Uterus (tissue), 4 donors: Measurements from ENCODE around the gene CACNA2D1. TPM values are rescaled to one million over a fixed set of nuclear protein-coding genes. Genes with fewer than 3 reads are reported as not detected.

Experiments used
- DNase-seq, 2 donors: peaks; one replicate each; pipeline ENCODE4 v3.0.0-alpha.2; 2019 to 2020
- H3K27ac ChIP-seq, 2 donors: fragments of 200-600 bp; sonication (generic); 1 replicate in 1 of 2; 2 replicates in 1 of 2; pipeline ENCODE4 v1.5.1; 2016 to 2018
- H3K27me3 ChIP-seq, 2 donors: fragments of 200-600 bp; sonication (generic); one replicate each; pipeline ENCODE4 v1.5.1; 2018 to 2019; ENCODE audit warnings: control low read depth in 1 of 2
- H3K36me3 ChIP-seq, 2 donors: fragments of 200-600 bp; sonication (generic); one replicate each; pipeline ENCODE4 v1.5.1; 2019; ENCODE audit warnings: control low read depth in 1 of 2
- H3K4me1 ChIP-seq, 2 donors: fragments of 200-600 bp; sonication (generic); one replicate each; pipeline ENCODE4 v1.5.1; 2018 to 2019; ENCODE audit warnings: control low read depth in 1 of 2
- H3K4me3 ChIP-seq, 2 donors: fragments of 200-600 bp; sonication (generic); 1 replicate in 1 of 2; 2 replicates in 1 of 2; pipeline ENCODE4 v1.5.1; 2018 to 2019; ENCODE audit warnings: mild to moderate bottlenecking in 1 of 2
- H3K9me3 ChIP-seq, 2 donors: fragments of 200-600 bp; sonication (generic); one replicate each; pipeline ENCODE4 v1.5.1; 2019; ENCODE audit warnings: control low read depth in 1 of 2
- CTCF ChIP-seq, 4 experiments: fragments of 200-600 bp in 2 of 4; fragments of 450-650 bp in 2 of 4; sonication (generic) in 2 of 4; IDR thresholded peaks; one replicate each; pipeline ENCODE4 v1.5.1; 2016 to 2019; ENCODE audit warnings: antibody characterized with exemption in 4 of 4, mild to moderate bottlenecking in 2 of 4, moderate library complexity in 1 of 4
- POLR2A ChIP-seq, 2 donors: fragments of 450-650 bp; IDR thresholded peaks; one replicate each; pipeline ENCODE4 v1.6.1; 2016; ENCODE audit warnings: antibody characterized with exemption in 2 of 2, mild to moderate bottlenecking in 1 of 2, moderate library complexity in 1 of 2
- intact Hi-C: fragments of 100-400 bp; cut with DNase I; formaldehyde crosslinking; loops from one replicate; pipeline ENCODE4 v1.15.1; 2023; ENCODE audit warnings: low total_unique reads
- total RNA-seq, 4 donors: library from RNA; depleted of rRNA in 3 of 4; stranded (reverse); fragments of >200 nt in 3 of 4; gene quantifications; one replicate each; pipeline versions ENCODE4 v1.1.0 to v1.2.4, GENCODE V29; 2014 to 2023
- donor health status: DM: yes; HTN: yes; CAD: no.

Gene CACNA2D1
- total RNA-seq, 4 donors from 2014 or later = 30.1 to 54.1 (median 43.6) TPM

GRCh38 chr7:82416402-82416801, 27.2 kb downstream of the CACNA2D1 start:
- Histone ChIP-seq H3K9me3 (no peaks in the 10 kb centered on the region), H3K27ac (no peak overlapping the region), H3K4me1 (no peaks in the 10 kb centered on the region), H3K4me3 (no peak overlapping the region), H3K36me3 (no peaks in the 10 kb centered on the region), H3K27me3 (no peaks in the 10 kb centered on the region)
- no peak for DNase-seq
- intact Hi-C loops = no loop called here
- TF ChIP-seq POLR2A (IDR thresholded peaks at IDR 0.05) (no peak), CTCF (IDR thresholded peaks at IDR 0.05) (no peak)

DNA sequence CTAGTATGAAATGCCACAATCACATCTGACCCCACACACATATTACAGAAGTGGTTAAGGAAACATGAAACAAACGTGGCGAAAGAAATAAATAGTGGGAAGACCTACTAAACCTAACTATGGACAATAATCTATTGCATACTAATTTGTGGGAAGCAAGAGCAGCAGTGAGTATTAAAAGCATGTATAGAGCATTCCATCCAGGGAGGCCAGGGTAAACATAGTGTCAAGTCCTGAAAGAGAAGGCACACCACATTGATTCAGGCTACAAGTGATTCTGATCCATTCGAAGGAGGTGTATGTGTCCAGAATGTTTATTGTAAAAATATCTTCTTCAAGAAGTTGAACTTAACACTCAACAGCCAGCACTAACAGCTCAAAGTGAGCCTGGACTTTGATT, 29.2 kb downstream of the CACNA2D1 start:
- Histone ChIP-seq H3K27ac (no peak overlapping the region), H3K27me3 (no peaks in the 10 kb centered on the region), H3K36me3 (no peaks in the 10 kb centered on the region), H3K9me3 (no peaks in the 10 kb centered on the region), H3K4me3 (no peak overlapping the region), H3K4me1 (no peaks in the 10 kb centered on the region)
- intact Hi-C loops = no loop called here
- no peak for DNase-seq
- TF ChIP-seq POLR2A (IDR thresholded peaks at IDR 0.05) (no peak), CTCF (IDR thresholded peaks at IDR 0.05) (no peak)

DNA sequence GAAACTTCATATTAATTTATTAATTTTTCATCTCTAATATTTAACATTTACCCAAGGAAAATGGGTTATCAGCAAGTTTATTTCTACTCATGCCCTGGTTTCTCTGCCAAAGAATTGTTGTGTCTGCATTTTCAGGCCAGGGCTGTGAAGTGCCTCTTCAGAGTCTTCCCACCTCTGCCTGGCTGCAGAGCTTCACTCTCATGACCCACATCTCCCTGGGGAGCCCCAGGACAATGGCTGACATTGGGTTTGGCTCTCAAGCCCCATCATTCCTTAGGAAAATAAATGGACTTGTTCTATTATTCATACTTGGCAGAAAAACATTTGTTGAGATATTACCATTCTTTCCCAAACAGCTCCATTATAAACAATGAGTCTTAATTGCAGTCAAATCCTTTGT, 30.3 kb downstream of the CACNA2D1 start:
- TF ChIP-seq POLR2A (IDR thresholded peaks at IDR 0.05) (no peak), CTCF (IDR thresholded peaks at IDR 0.05) (no peak)
- intact Hi-C loops = no loop called here
- Histone ChIP-seq H3K27me3 (no peaks in the 10 kb centered on the region), H3K9me3 (no peaks in the 10 kb centered on the region), H3K27ac (no peak overlapping the region), H3K4me1 (no peaks in the 10 kb centered on the region), H3K36me3 (no peaks in the 10 kb centered on the region), H3K4me3 (no peak overlapping the region)
- DNase-seq = no peak

DNA sequence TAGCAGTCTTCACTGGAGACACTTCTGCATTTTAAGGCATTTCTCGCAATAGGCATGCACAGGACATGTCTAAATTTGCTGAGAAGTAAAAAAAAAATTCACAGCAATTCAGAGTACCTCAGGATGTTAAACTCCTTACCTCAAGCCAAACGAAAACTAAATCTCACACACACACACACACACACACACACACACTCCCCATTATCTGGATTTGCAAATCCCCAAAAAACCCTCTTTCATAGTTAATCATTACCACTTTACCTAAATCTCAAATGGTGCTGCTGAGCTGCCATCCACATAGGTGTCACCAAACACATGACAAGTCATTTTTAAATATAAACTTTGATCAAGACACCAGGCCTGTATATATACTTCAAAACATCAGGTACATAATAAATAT, 31.8 kb downstream of the CACNA2D1 start:
- Histone ChIP-seq H3K4me1 (no peaks in the 10 kb centered on the region), H3K27me3 (no peaks in the 10 kb centered on the region), H3K9me3 (no peaks in the 10 kb centered on the region), H3K36me3 (no peaks in the 10 kb centered on the region), H3K27ac (no peak overlapping the region), H3K4me3 (no peak overlapping the region)
- no peak for TF ChIP-seq CTCF (IDR thresholded peaks at IDR 0.05)
- no peak for TF ChIP-seq POLR2A (IDR thresholded peaks at IDR 0.05)
- intact Hi-C loops = no loop called here
- no peak for DNase-seq

- H3K27ac ChIP-seq = no peak overlapping the region
- no peak overlapping the region for H3K4me3 ChIP-seq
These were observed 33.1 kb downstream of the CACNA2D1 start for GRCh38 chr7:82410461-82410860.

More at GRCh38 chr7:82410461-82410860, 33.1 kb downstream of the CACNA2D1 start:
- no peak for DNase-seq
- Histone ChIP-seq H3K4me1 (no peaks in the 10 kb centered on the region), H3K36me3 (no peaks in the 10 kb centered on the region), H3K9me3 (no peaks in the 10 kb centered on the region), H3K27me3 (no peaks in the 10 kb centered on the region)
- intact Hi-C loops = no loop called here
- no peak for TF ChIP-seq POLR2A (IDR thresholded peaks at IDR 0.05)
- no peak for TF ChIP-seq CTCF (IDR thresholded peaks at IDR 0.05)
